Caco-2 (cell line): Measurements from ENCODE around the gene KRT83. TPM values are rescaled to one million over a fixed set of nuclear protein-coding genes. Genes with fewer than 3 reads are reported as not detected.

Experiments used
- BruUV-seq: library from RNA; stranded (reverse); fragments of 400-500 nt; replicated peaks from 2 replicates; lab custom pipeline; 2021; lab: Mats Ljungman, UMichigan
- CTCF ChIA-PET: fragments of 300-600 bp; sonication (Branson Sonifier 250); formaldehyde crosslinking; loops from one replicate; lab custom pipeline; 2022; ENCODE audit warnings: antibody characterized with exemption; lab: Charles Lee
- POLR2A ChIA-PET: fragments of 300-600 bp; sonication (Branson Sonifier 250); formaldehyde crosslinking; loops from one replicate; lab custom pipeline; 2022; ENCODE audit warnings: antibody characterized with exemption; lab: Charles Lee
- DNase-seq, 2 experiments: peaks; one replicate each; pipeline versions ENCODE4 v3.0.0 to v3.0.0-alpha.2; 2020 to 2022
- H3K27me3 ChIP-seq: replicated peaks from 2 replicates; pipeline ENCODE4 v1.6.0; 2011; ENCODE audit warnings: low read length; ENCODE audit not compliant: control insufficient read depth, insufficient read depth
- H3K36me3 ChIP-seq: 2 replicates; pipeline ENCODE4 v1.5.1; 2011; ENCODE audit warnings: low read length; ENCODE audit not compliant: control insufficient read depth, insufficient read depth
- H3K4me1 ChIP-seq: fragments of 250-450 bp; sonication (Bioruptor Pico); 2 replicates; pipeline ENCODE4 v1.5.1; 2020; ENCODE audit warnings: mild to moderate bottlenecking
- H3K4me3 ChIP-seq: 2 replicates; pipeline ENCODE4 v1.5.1; 2011; ENCODE audit warnings: low read depth, mild to moderate bottlenecking, control low read depth, low read length
- H3K9me3 ChIP-seq: fragments of 250-450 bp; sonication (Bioruptor Pico); 2 replicates; pipeline ENCODE4 v1.5.1; 2020; ENCODE audit warnings: mild to moderate bottlenecking, moderate library complexity
- H3K27ac Mint-ChIP-seq: one replicate; pipeline ENCODE4 v1.8.0; 2022; ENCODE audit warnings: mixed read lengths; ENCODE audit not compliant: unreplicated experiment
- H3K27me3 Mint-ChIP-seq: one replicate; pipeline ENCODE4 v1.8.0; 2022; ENCODE audit warnings: mixed read lengths; ENCODE audit not compliant: insufficient read depth, unreplicated experiment
- H3K36me3 Mint-ChIP-seq: one replicate; pipeline ENCODE4 v1.8.0; 2022; ENCODE audit warnings: mild to moderate bottlenecking, mixed read lengths; ENCODE audit not compliant: insufficient read depth, unreplicated experiment
- H3K4me1 Mint-ChIP-seq: one replicate; pipeline ENCODE4 v1.8.0; 2022; ENCODE audit warnings: low read depth, mixed read lengths; ENCODE audit not compliant: unreplicated experiment
- H3K4me3 Mint-ChIP-seq: one replicate; pipeline ENCODE4 v1.8.0; 2022; ENCODE audit warnings: mild to moderate bottlenecking, moderate library complexity, mixed read lengths; ENCODE audit not compliant: unreplicated experiment
- H3K9me3 Mint-ChIP-seq: one replicate; pipeline ENCODE4 v1.8.0; 2022; ENCODE audit warnings: mixed read lengths; ENCODE audit not compliant: unreplicated experiment
- intact Hi-C: fragments of 100-400 bp; cut with micrococcal nuclease; formaldehyde crosslinking; loops from one replicate; pipeline ENCODE4 v1.10.0; 2022; ENCODE audit not compliant: unreplicated experiment
- total RNA-seq: library from RNA; stranded (reverse); gene quantifications from 2 replicates; pipeline ENCODE4 v1.2.3, GENCODE V29; 2022
- TF ChIP-seq, protein P1 (sequence below), 2 experiments: fragments of 200-600 bp in 1 of 2; IDR thresholded peaks; 1 replicate in 1 of 2; 2 replicates in 1 of 2; pipeline versions ENCODE4 v1.5.1 to v1.8.0; 2011 to 2022; ENCODE audit warnings: antibody characterized with exemption in 1 of 2, control low read depth in 1 of 2, inconsistent platforms in 1 of 2, low read depth in 1 of 2, low read length in 1 of 2, mild to moderate bottlenecking in 1 of 2, moderate library complexity in 1 of 2; ENCODE audit not compliant: insufficient read depth in 1 of 2, severe bottlenecking in 1 of 2, unreplicated experiment in 1 of 2

The KRT83 gene
- total RNA-seq, 1 experiment from 2014 or later, result not detected

DNA sequence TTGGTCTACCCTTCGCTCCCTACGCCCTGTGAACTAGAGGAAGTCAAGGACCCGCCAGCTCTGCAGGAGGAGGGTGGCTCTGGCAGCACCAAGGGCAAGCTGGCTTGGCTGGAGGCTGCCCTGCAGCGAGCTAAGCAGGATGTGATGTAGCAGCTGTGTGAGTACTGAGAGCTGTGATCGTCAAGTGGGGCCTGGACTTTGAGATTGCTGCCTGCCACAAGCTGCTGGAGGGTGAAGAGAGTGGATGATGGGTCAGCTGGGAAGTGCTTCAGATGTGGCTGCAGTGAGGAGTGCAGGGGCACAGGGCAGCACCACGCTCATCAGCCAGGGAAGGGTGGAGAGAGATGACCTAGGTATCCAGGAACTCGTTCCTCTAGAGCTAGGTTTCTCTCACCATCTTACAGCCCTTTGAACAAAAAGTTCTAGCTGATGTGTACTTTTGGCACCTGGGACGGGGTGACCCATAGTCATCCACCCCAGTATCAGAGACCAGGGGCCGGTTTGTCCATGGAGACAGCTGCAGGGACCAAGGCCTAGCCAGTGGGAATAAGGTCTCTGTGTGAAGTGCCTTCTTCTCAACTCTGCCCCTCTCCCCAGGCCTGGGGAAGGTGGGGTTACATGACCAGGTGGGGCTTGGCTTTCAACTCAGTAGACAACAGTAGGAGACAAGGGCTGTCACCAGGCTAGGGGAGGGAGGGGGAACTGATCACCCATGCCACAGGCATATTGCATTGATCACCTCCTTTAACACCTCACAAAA lies 43.5 kb downstream of the KRT83 start:
- Mint-ChIP-seq H3K27me3 (peaks cover 3% of the 10 kb centered on the region), H3K4me3 (no peak overlapping the region), H3K36me3 (no peaks in the 10 kb centered on the region), H3K4me1 (peaks cover 24% of the 10 kb centered on the region), H3K27ac (no peak overlapping the region), H3K9me3 (no peaks in the 10 kb centered on the region)
- H3K36me3 ChIP-seq, result no peaks in the 10 kb centered on the region
- TF ChIP-seq, protein P1, sequence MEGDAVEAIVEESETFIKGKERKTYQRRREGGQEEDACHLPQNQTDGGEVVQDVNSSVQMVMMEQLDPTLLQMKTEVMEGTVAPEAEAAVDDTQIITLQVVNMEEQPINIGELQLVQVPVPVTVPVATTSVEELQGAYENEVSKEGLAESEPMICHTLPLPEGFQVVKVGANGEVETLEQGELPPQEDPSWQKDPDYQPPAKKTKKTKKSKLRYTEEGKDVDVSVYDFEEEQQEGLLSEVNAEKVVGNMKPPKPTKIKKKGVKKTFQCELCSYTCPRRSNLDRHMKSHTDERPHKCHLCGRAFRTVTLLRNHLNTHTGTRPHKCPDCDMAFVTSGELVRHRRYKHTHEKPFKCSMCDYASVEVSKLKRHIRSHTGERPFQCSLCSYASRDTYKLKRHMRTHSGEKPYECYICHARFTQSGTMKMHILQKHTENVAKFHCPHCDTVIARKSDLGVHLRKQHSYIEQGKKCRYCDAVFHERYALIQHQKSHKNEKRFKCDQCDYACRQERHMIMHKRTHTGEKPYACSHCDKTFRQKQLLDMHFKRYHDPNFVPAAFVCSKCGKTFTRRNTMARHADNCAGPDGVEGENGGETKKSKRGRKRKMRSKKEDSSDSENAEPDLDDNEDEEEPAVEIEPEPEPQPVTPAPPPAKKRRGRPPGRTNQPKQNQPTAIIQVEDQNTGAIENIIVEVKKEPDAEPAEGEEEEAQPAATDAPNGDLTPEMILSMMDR (IDR thresholded peaks at IDR 0.05; ENCODE audit: insufficient read depth in 1 of 2, low read depth in 1 of 2, low read length in 1 of 2, severe bottlenecking in 1 of 2, unreplicated experiment in 1 of 2), result no peak
- no peaks in the 10 kb centered on the region for H3K27me3 ChIP-seq
- peaks cover 33% of the 10 kb centered on the region for H3K4me1 ChIP-seq
- POLR2A ChIA-PET, result interaction anchor here (0.7 kb wide), 1 partner anchor 30 kb away, joined by 6 read pairs; no protein-coding TSS in a partner anchor
- CTCF ChIA-PET, result interaction anchor here (0.7 to 2.7 kb wide), 4 partner anchors 8 to 56 kb away, joined by 4 to 9 read pairs (median 6); no protein-coding TSS in a partner anchor
- no TSS peak for BruUV-seq
- H3K9me3 ChIP-seq, result no peaks in the 10 kb centered on the region
- H3K4me3 ChIP-seq, result no peak overlapping the region
- no peak for DNase-seq
- intact Hi-C loops, result no loop called here

DNA sequence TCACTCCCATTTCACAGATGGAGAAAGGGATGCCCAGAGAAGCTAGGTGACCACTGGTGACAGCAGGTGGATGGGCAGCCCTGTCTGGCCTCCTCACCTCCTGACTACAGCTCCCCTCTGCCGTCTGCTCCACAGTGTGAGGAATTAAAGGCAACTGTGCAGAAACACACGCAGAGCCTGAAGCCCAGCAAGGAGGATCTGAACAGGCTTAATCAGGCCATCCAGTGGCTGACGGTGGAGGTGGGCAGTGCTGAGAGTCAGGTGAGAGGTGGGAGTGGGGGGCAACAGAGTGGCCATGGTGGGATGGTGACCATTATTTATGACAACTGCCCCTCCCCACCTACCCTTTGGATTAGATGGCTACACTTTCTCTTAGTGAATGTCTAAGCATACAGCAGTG lies 45.5 kb downstream of the KRT83 start:
- DNase-seq, result no peak
- BruUV-seq, result no TSS peak
- TF ChIP-seq, protein P1 (IDR thresholded peaks at IDR 0.05; ENCODE audit: insufficient read depth in 1 of 2, low read depth in 1 of 2, low read length in 1 of 2, severe bottlenecking in 1 of 2, unreplicated experiment in 1 of 2), result no peak
- Histone ChIP-seq H3K4me1 (peaks cover 22% of the 10 kb centered on the region), H3K27me3 (no peaks in the 10 kb centered on the region), H3K9me3 (no peaks in the 10 kb centered on the region), H3K4me3 (no peak overlapping the region), H3K36me3 (no peaks in the 10 kb centered on the region)
- ChIA-PET POLR2A (no interaction called here), CTCF (no interaction called here)
- Mint-ChIP-seq H3K9me3 (peaks cover 8% of the 10 kb centered on the region), H3K36me3 (no peaks in the 10 kb centered on the region), H3K4me3 (no peak overlapping the region), H3K27ac (no peak overlapping the region), H3K27me3 (peaks cover 5% of the 10 kb centered on the region), H3K4me1 (peaks cover 21% of the 10 kb centered on the region)
- intact Hi-C loops, result no loop called here

DNA sequence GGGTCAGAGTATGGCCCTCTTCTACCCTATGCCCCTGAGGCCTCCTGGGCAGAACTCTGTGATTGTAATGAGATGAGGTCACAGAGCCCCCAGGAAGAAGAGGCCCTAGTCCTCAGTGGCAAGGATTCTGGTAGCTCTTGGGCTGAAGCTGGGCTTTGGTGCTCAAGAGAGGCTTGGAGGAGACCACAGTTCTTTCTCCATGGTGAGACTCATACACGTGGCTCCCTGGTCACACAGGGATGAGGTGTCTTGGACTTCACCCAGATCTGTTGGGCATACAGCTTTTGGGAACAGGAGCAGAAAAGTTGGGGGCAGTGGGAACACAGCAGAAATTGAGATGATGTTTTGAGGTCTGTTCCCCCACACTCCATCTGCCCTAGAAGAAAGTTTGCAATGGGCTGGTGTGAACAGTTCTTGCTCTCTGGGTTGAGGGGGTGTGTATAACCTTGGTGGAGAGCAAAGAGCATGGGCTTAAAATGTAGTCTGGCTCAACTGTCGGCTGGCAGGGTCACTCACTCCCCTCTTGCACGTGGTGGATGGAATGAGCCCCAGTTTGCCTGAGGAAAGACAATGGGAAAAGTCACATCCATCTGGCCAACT lies 46.6 kb downstream of the KRT83 start, which contains the start of gene KRT86:
Gene KRT86 (plus strand): TSS at position 125 of the 600 bp plus-strand sequence. CDS start 27,272 bp downstream, outside the sequence.
- H3K4me1 Mint-ChIP-seq, result peaks cover 15% of the 10 kb centered on the region
- peaks cover 8% of the 10 kb centered on the region for H3K9me3 Mint-ChIP-seq
- H3K36me3 ChIP-seq, result no peaks in the 10 kb centered on the region
- no TSS peak for BruUV-seq
- DNase-seq, result no peak
- H3K27me3 Mint-ChIP-seq, result peaks cover 5% of the 10 kb centered on the region
- CTCF ChIA-PET, result no interaction called here
- no peak within 1 kb of the TSS for H3K4me3 Mint-ChIP-seq
- H3K27ac Mint-ChIP-seq, result no peak within 1 kb of the TSS
- H3K27me3 ChIP-seq, result no peaks in the 10 kb centered on the region
- no peaks in the 10 kb centered on the region for H3K9me3 ChIP-seq
- TF ChIP-seq, protein P1 (IDR thresholded peaks at IDR 0.05; ENCODE audit: insufficient read depth in 1 of 2, low read depth in 1 of 2, low read length in 1 of 2, severe bottlenecking in 1 of 2, unreplicated experiment in 1 of 2), result no peak
- intact Hi-C loops, result no loop called here
- POLR2A ChIA-PET, result no interaction called here
- H3K4me1 ChIP-seq, result peaks cover 11% of the 10 kb centered on the region
- H3K4me3 ChIP-seq, result no peak within 1 kb of the TSS
- no peaks in the 10 kb centered on the region for H3K36me3 Mint-ChIP-seq
